HepG2 (cell line): ENCODE results near the gene GDF7. TPM values are rescaled to one million over a fixed set of nuclear protein-coding genes. Genes with fewer than 3 reads are reported as not detected.

ENCODE experiments used
- FOSL1 ChIP-seq: sonication (generic); formaldehyde crosslinking; IDR thresholded peaks from 2 replicates; pipeline ENCODE4 v1.9.0; 2021; ENCODE audit warnings: missing genetic modification reagents, borderline replicate concordance
- FOXC1 ChIP-seq: sonication (generic); formaldehyde crosslinking; IDR thresholded peaks from 2 replicates; pipeline ENCODE4 v1.8.0; 2022; ENCODE audit warnings: mild to moderate bottlenecking, missing genetic modification reagents, borderline replicate concordance
- HNRNPUL1 ChIP-seq: fragments of 200-400 bp; formaldehyde crosslinking; IDR thresholded peaks from 2 replicates; pipeline ENCODE4 v1.6.1; 2017; ENCODE audit warnings: low read depth, mild to moderate bottlenecking, low read length, moderate library complexity
- IRF2 ChIP-seq: IDR thresholded peaks from 2 replicates; pipeline ENCODE4 v1.6.1; 2018; ENCODE audit warnings: missing genetic modification reagents, missing compliant biosample characterization
- MYC ChIP-seq: sonication (generic); formaldehyde crosslinking; IDR thresholded peaks from 2 replicates; pipeline ENCODE4 v1.9.0; 2021; ENCODE audit warnings: missing genetic modification reagents, borderline replicate concordance
- RBAK ChIP-seq: sonication (generic); formaldehyde crosslinking; IDR thresholded peaks from 2 replicates; pipeline ENCODE4 v1.5.1; 2020; ENCODE audit warnings: mild to moderate bottlenecking, missing genetic modification reagents
- SOX6 ChIP-seq, 2 experiments: fragments of 450-650 bp in 1 of 2; sonication (generic) in 1 of 2; formaldehyde crosslinking in 1 of 2; IDR thresholded peaks; 2 replicates each; pipeline versions ENCODE4 v1.4.0 to v1.6.1; 2017 to 2020; ENCODE audit warnings: antibody characterized with exemption in 1 of 2, mild to moderate bottlenecking in 1 of 2, missing genetic modification reagents in 1 of 2
- TBP ChIP-seq: sonication (generic); formaldehyde crosslinking; IDR thresholded peaks from 2 replicates; pipeline ENCODE4 v1.5.0; 2020; ENCODE audit warnings: missing genetic modification reagents
- XRCC5 ChIP-seq: fragments of 200-400 bp; formaldehyde crosslinking; optimal IDR thresholded peaks from 2 replicates; pipeline ENCODE3; 2017; ENCODE audit warnings: mild to moderate bottlenecking, low read length
- ZFP36L1 ChIP-seq: sonication (generic); formaldehyde crosslinking; IDR thresholded peaks from 2 replicates; pipeline ENCODE4 v1.8.0; 2022; ENCODE audit warnings: mild to moderate bottlenecking, missing genetic modification reagents, moderate library complexity
- ZMYM3 ChIP-seq: sonication (generic); formaldehyde crosslinking; IDR thresholded peaks from 2 replicates; pipeline ENCODE4 v1.5.1; 2020; ENCODE audit warnings: mild to moderate bottlenecking, missing genetic modification reagents
- ZNF101 ChIP-seq: sonication (generic); formaldehyde crosslinking; IDR thresholded peaks from 2 replicates; pipeline ENCODE4 v1.4.0; 2020; ENCODE audit warnings: mild to moderate bottlenecking, low read depth, missing genetic modification reagents, borderline replicate concordance
- ZNF205 ChIP-seq: IDR thresholded peaks from 2 replicates; pipeline ENCODE4 v1.6.1; 2018; ENCODE audit warnings: missing biosample characterization, missing genetic modification reagents
- ZNF329 ChIP-seq: sonication (generic); formaldehyde crosslinking; IDR thresholded peaks from 2 replicates; pipeline ENCODE4 v1.9.0; 2021; ENCODE audit warnings: low read depth, mild to moderate bottlenecking, missing genetic modification reagents
- ZSCAN12 ChIP-seq: sonication (generic); formaldehyde crosslinking; IDR thresholded peaks from 2 replicates; pipeline ENCODE4 v1.9.0; 2021; ENCODE audit warnings: mild to moderate bottlenecking, missing genetic modification reagents
- polyA plus RNA-seq, 8 experiments: library from polyadenylated mRNA; depleted of rRNA in 3 of 8; stranded (reverse) in 7 of 8; unstranded in 1 of 8; fragments of >200 nt; fragmentation: Illumina TruSeq in 4 of 8; extraction: Trizol in 4 of 8; gene quantifications; 2 replicates each; pipeline versions ENCODE4 v1.2.1 to v1.2.3, GENCODE V29; 2011 to 2016; ENCODE audit warnings: low read depth in 4 of 8, missing spikeins in 1 of 8, mixed read lengths in 1 of 8; ENCODE audit not compliant: insufficient read depth in 1 of 8
- total RNA-seq, 5 experiments: library from RNA; depleted of rRNA; stranded (reverse); fragments of >200 nt; fragmentation: Illumina TruSeq; extraction: Trizol; gene quantifications; 2 replicates each; pipeline ENCODE4 v1.2.3, GENCODE V29; 2016; ENCODE audit warnings: low read depth in 1 of 5
- TF ChIP-seq, protein P1 (sequence below): sonication (generic); formaldehyde crosslinking; IDR thresholded peaks from 2 replicates; pipeline ENCODE4 v1.5.0; 2020; ENCODE audit warnings: mild to moderate bottlenecking, missing genetic modification reagents
- TF ChIP-seq, protein P2 (sequence below): sonication (generic); formaldehyde crosslinking; IDR thresholded peaks from 2 replicates; pipeline ENCODE4 v1.5.0; 2020; ENCODE audit warnings: mild to moderate bottlenecking, missing genetic modification reagents, borderline replicate concordance
- TF ChIP-seq, protein P3 (sequence below): sonication (generic); formaldehyde crosslinking; IDR thresholded peaks from 2 replicates; pipeline ENCODE4 v1.4.0; 2020; ENCODE audit warnings: missing genetic modification reagents
- TF ChIP-seq, protein P4 (sequence below): sonication (generic); formaldehyde crosslinking; IDR thresholded peaks from 2 replicates; pipeline ENCODE4 v1.5.0; 2020; ENCODE audit warnings: mild to moderate bottlenecking, missing genetic modification reagents, moderate library complexity

Gene GDF7
- total and polyA plus RNA-seq, 2 of the 13 experiments (the other 11 are each of a cell fraction or from before 2014, with no cell fraction given), result 1.6 to 15.0 TPM

DNA sequence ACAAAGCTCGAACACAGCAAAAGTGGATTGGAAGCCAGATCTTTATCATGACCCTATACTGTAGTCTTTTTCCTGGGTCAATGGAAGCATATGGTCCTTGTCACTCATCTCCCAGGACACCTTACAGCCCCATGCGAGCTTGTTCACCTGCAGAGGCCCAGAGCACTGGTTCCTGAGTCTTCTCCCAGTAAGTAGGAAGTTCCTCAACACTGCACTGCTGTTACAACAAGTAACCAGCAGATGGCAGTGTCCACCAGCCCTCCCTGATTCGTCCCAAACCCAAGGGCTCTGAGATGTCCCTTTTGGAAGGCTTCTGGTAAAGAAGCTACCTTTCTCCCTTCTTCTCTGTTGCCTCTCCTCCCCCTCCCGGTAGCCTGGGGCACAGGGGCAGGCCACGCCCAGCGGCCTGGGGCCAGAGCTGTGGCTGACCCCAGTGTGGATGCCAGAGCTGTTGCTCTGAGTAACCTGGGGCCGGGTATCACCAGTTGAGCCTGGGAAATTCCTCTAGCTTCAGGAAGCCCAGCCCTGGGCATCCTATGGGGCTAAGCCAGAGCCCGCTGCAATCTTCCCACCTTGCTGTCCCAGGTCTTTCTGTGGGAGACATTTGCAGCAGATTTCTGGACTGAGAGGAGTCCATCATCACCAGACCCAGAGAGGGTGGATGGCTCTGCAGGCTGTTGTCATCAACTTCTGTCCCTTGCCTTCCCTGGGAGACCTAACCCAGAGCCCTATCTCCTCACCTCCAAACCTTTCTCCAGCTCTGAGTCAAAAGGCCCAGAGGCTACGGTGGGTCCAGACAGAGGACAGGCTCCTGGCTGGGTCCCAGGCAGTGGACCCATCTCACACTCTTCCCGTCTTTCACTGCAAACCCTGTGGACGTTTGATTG lies 5.3 kb upstream of the GDF7 start (continued):
- TF ChIP-seq, protein P1, sequence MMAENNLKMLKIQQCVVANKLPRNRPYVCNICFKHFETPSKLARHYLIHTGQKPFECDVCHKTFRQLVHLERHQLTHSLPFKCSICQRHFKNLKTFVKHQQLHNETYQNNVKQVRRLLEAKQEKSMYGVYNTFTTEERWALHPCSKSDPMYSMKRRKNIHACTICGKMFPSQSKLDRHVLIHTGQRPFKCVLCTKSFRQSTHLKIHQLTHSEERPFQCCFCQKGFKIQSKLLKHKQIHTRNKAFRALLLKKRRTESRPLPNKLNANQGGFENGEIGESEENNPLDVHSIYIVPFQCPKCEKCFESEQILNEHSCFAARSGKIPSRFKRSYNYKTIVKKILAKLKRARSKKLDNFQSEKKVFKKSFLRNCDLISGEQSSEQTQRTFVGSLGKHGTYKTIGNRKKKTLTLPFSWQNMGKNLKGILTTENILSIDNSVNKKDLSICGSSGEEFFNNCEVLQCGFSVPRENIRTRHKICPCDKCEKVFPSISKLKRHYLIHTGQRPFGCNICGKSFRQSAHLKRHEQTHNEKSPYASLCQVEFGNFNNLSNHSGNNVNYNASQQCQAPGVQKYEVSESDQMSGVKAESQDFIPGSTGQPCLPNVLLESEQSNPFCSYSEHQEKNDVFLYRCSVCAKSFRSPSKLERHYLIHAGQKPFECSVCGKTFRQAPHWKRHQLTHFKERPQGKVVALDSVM (CRISPR knock-in tag), result no peak
- TF ChIP-seq MYC (CRISPR knock-in tag), result peak; percentile 51; the same call in 1 of the 2 replicates
- TF ChIP-seq, protein P2, sequence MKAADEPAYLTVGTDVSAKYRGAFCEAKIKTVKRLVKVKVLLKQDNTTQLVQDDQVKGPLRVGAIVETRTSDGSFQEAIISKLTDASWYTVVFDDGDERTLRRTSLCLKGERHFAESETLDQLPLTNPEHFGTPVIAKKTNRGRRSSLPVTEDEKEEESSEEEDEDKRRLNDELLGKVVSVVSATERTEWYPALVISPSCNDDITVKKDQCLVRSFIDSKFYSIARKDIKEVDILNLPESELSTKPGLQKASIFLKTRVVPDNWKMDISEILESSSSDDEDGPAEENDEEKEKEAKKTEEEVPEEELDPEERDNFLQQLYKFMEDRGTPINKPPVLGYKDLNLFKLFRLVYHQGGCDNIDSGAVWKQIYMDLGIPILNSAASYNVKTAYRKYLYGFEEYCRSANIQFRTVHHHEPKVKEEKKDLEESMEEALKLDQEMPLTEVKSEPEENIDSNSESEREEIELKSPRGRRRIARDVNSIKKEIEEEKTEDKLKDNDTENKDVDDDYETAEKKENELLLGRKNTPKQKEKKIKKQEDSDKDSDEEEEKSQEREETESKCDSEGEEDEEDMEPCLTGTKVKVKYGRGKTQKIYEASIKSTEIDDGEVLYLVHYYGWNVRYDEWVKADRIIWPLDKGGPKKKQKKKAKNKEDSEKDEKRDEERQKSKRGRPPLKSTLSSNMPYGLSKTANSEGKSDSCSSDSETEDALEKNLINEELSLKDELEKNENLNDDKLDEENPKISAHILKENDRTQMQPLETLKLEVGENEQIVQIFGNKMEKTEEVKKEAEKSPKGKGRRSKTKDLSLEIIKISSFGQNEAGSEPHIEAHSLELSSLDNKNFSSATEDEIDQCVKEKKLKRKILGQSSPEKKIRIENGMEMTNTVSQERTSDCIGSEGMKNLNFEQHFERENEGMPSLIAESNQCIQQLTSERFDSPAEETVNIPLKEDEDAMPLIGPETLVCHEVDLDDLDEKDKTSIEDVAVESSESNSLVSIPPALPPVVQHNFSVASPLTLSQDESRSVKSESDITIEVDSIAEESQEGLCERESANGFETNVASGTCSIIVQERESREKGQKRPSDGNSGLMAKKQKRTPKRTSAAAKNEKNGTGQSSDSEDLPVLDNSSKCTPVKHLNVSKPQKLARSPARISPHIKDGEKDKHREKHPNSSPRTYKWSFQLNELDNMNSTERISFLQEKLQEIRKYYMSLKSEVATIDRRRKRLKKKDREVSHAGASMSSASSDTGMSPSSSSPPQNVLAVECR (CRISPR knock-in tag), result peak; percentile 32; the same call in 1 of the 2 replicates
- TF ChIP-seq, protein P3, sequence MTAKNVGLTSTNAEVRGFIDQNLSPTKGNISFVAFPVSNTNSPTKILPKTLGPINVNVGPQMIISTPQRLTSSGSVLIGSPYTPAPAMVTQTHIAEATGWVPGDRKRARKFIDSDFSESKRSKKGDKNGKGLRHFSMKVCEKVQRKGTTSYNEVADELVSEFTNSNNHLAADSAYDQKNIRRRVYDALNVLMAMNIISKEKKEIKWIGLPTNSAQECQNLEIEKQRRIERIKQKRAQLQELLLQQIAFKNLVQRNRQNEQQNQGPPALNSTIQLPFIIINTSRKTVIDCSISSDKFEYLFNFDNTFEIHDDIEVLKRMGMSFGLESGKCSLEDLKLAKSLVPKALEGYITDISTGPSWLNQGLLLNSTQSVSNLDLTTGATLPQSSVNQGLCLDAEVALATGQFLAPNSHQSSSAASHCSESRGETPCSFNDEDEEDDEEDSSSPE (CRISPR knock-in tag), result no peak; the same call in 1 of the 2 replicates
- TF ChIP-seq RBAK, result no peak
- no peak for TF ChIP-seq SOX6 (IDR thresholded peaks at IDR 0.05)
- TF ChIP-seq SOX6 (CRISPR knock-in tag; IDR thresholded peaks at IDR 0.05), result peak; percentile 54
- no peak for TF ChIP-seq TBP (CRISPR knock-in tag)
- TF ChIP-seq ZMYM3 (CRISPR knock-in tag), result peak; percentile 93
- TF ChIP-seq, protein P4, sequence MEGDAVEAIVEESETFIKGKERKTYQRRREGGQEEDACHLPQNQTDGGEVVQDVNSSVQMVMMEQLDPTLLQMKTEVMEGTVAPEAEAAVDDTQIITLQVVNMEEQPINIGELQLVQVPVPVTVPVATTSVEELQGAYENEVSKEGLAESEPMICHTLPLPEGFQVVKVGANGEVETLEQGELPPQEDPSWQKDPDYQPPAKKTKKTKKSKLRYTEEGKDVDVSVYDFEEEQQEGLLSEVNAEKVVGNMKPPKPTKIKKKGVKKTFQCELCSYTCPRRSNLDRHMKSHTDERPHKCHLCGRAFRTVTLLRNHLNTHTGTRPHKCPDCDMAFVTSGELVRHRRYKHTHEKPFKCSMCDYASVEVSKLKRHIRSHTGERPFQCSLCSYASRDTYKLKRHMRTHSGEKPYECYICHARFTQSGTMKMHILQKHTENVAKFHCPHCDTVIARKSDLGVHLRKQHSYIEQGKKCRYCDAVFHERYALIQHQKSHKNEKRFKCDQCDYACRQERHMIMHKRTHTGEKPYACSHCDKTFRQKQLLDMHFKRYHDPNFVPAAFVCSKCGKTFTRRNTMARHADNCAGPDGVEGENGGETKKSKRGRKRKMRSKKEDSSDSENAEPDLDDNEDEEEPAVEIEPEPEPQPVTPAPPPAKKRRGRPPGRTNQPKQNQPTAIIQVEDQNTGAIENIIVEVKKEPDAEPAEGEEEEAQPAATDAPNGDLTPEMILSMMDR, result peak; percentile 99
- TF ChIP-seq FOSL1, result no peak
- TF ChIP-seq ZNF101, result no peak
- TF ChIP-seq FOXC1 (CRISPR knock-in tag), result 0 out of 2 replicates have a peak, but pooled peaks have one; percentile 67
- no peak for TF ChIP-seq ZFP36L1 (CRISPR knock-in tag)
- peak; percentile 36; the same call in 1 of the 2 replicates for TF ChIP-seq ZNF205 (CRISPR knock-in tag)
- no peak for TF ChIP-seq ZSCAN12
- TF ChIP-seq XRCC5, result peak; percentile 81
- no peak for TF ChIP-seq HNRNPUL1
- no peak for TF ChIP-seq ZNF329 (CRISPR knock-in tag)
- peak; percentile 41; the same call in 1 of the 2 replicates for TF ChIP-seq IRF2 (CRISPR knock-in tag)
